Measurements from ENCODE around the gene DDX10. TPM values are rescaled to one million over a fixed set of nuclear protein-coding genes. Genes with fewer than 3 reads are reported as not detected.
A peak's percentile ranks its signal among the peaks of the same experiment; 100 is the strongest.

DDX10 gene
- polyA plus RNA-seq, 1 of the 3 experiments (the other 2 are of a cell fraction), result 35.8 TPM

GRCh38 chr11:108914981-108915380, 250.1 kb downstream of the DDX10 start:
- Histone ChIP-seq H3K9ac (no peak overlapping the region), H3K27me3 (ENCODE audit: insufficient read depth) (no peaks in the 10 kb centered on the region), H3K4me1 (ENCODE audit: control insufficient read depth in 1 of 2, insufficient read depth in 2 of 2, low read depth in 1 of 2, low read length in 1 of 2) (peaks cover 5 to 15% of the 10 kb centered on the region in 2 experiments; a peak in 3 of 4 replicates), H3K4me2 (no peak overlapping the region), H3F3A (replicated peaks; ENCODE audit: insufficient read depth) (peaks cover 24% of the 10 kb centered on the region), H3K79me2 (ENCODE audit: insufficient read depth) (peaks cover 3% of the 10 kb centered on the region; the same call in 1 of the 2 replicates), H3K9me3 (no peaks in the 10 kb centered on the region), H2AFZ (ENCODE audit: low read depth) (no peak overlapping the region), H3K9me2 (no peaks in the 10 kb centered on the region), H3K36me3 (replicated peaks in 1 of 2; ENCODE audit: control insufficient read depth in 1 of 2, insufficient read depth in 2 of 2, low read length in 1 of 2) (peaks cover 4 to 18% of the 10 kb centered on the region in 2 experiments), H3K4me3 (ENCODE audit: low read depth in 2 of 2, low read length in 1 of 2) (no peak overlapping the region), H4K20me1 (ENCODE audit: insufficient read depth) (no peaks in the 10 kb centered on the region), H3K27ac (ENCODE audit: low read depth in 2 of 2, low read length in 1 of 2) (0 out of 4 replicates have a peak overlapping the region, but pooled peaks of 1 of the 2 experiments have one; percentile 15)
- no peak for TF ChIP-seq JUND (IDR thresholded peaks at IDR 0.05)
- no peak for TF ChIP-seq RXRA (IDR thresholded peaks at IDR 0.05; ENCODE audit: borderline replicate concordance, low read depth)
- no peak for TF ChIP-seq FOXJ3 (CRISPR knock-in tag; IDR thresholded peaks at IDR 0.05)
- no peak for TF ChIP-seq GATA2 (CRISPR knock-in tag; IDR thresholded peaks at IDR 0.05)
- TF ChIP-seq SIN3A (IDR thresholded peaks at IDR 0.05; ENCODE audit: borderline replicate concordance, low read depth, low read length), result no peak
- no peak for TF ChIP-seq FOSL2 (IDR thresholded peaks at IDR 0.05; ENCODE audit: borderline replicate concordance, low read depth)
- no peak for TF ChIP-seq PBX3 (IDR thresholded peaks at IDR 0.05)
- TF ChIP-seq CHD2 (IDR thresholded peaks at IDR 0.05; ENCODE audit: low read length, partially characterized antibody), result no peak
- TF ChIP-seq TEAD4 (IDR thresholded peaks at IDR 0.05; ENCODE audit: borderline replicate concordance, insufficient read depth), result no peak
- DNase-seq, result no peak
- ChIA-PET CTCF (interaction anchor here (0.7 to 1.4 kb wide), 2 partner anchors 44 to 217 kb away, joined by 3 to 4 read pairs; no protein-coding TSS in a partner anchor), POLR2A (no interaction called here)

GRCh38 chr11:108915666-108916065, 250.8 kb downstream of the DDX10 start:
- DNase-seq, result no peak
- Histone ChIP-seq H2AFZ (ENCODE audit: low read depth) (no peak overlapping the region), H3K4me1 (ENCODE audit: control insufficient read depth in 1 of 2, insufficient read depth in 2 of 2, low read depth in 1 of 2, low read length in 1 of 2) (peaks cover 5 to 15% of the 10 kb centered on the region in 2 experiments; a peak in 3 of 4 replicates), H3K4me2 (no peak overlapping the region), H4K20me1 (ENCODE audit: insufficient read depth) (no peaks in the 10 kb centered on the region), H3K36me3 (replicated peaks in 1 of 2; ENCODE audit: control insufficient read depth in 1 of 2, insufficient read depth in 2 of 2, low read length in 1 of 2) (peaks cover 4 to 21% of the 10 kb centered on the region in 2 experiments), H3F3A (replicated peaks; ENCODE audit: insufficient read depth) (peaks cover 24% of the 10 kb centered on the region), H3K9me2 (no peaks in the 10 kb centered on the region), H3K9me3 (no peaks in the 10 kb centered on the region), H3K27me3 (ENCODE audit: insufficient read depth) (no peaks in the 10 kb centered on the region), H3K9ac (no peak overlapping the region), H3K4me3 (ENCODE audit: low read depth in 2 of 2, low read length in 1 of 2) (no peak overlapping the region), H3K27ac (ENCODE audit: low read depth in 2 of 2, low read length in 1 of 2) (peak overlapping the region in 1 of 2 experiments; percentile 64; a peak in 2 of 4 replicates), H3K79me2 (ENCODE audit: insufficient read depth) (peaks cover 3% of the 10 kb centered on the region; the same call in 1 of the 2 replicates)
- WGBS (ENCODE audit: low lambda C conversion rate), result 73% methylated on average over 2 of the region's 2 CpGs
- CTCF ChIA-PET, result interaction anchor here (1.4 kb wide), 1 partner anchor 45 kb away, joined by 4 read pairs; no protein-coding TSS in a partner anchor
- POLR2A ChIA-PET, result no interaction called here
- TF ChIP-seq EP300 (IDR thresholded peaks at IDR 0.05; ENCODE audit: borderline replicate concordance in 1 of 2, low read depth in 1 of 2, low read length in 1 of 2), result no peak
- no peak for TF ChIP-seq FOSL2 (IDR thresholded peaks at IDR 0.05; ENCODE audit: borderline replicate concordance, low read depth)
- no peak for TF ChIP-seq RXRA (IDR thresholded peaks at IDR 0.05; ENCODE audit: borderline replicate concordance, low read depth)
- no peak for TF ChIP-seq ZBTB33 (IDR thresholded peaks at IDR 0.05; ENCODE audit: borderline replicate concordance, low read depth)
- no peak for TF ChIP-seq CTCF (IDR thresholded peaks at IDR 0.05)
- TF ChIP-seq MAX (IDR thresholded peaks at IDR 0.05; ENCODE audit: low read depth), result no peak
- no peak for TF ChIP-seq REST (IDR thresholded peaks at IDR 0.05; ENCODE audit: low read depth, low read length)
- no peak for TF ChIP-seq NRF1 (IDR thresholded peaks at IDR 0.05; ENCODE audit: low read depth, low read length)
- no peak for TF ChIP-seq CHD2 (IDR thresholded peaks at IDR 0.05; ENCODE audit: low read length, partially characterized antibody)
- no peak for TF ChIP-seq ELF1 (IDR thresholded peaks at IDR 0.05)
- TF ChIP-seq JUND (IDR thresholded peaks at IDR 0.05), result no peak
- no peak for TF ChIP-seq RFX5 (IDR thresholded peaks at IDR 0.05; ENCODE audit: low read length)
- TF ChIP-seq SIN3A (IDR thresholded peaks at IDR 0.05; ENCODE audit: borderline replicate concordance, low read depth, low read length), result no peak

Data from SK-N-SH (cell line).